Adipocyte (in vitro differentiated cells): ENCODE measurements around the gene PDPK1.
"Not testable (repeated sequence)": the region's sequence is repeated elsewhere in the genome, so short reads cannot be mapped to it uniquely, and the experiment has no call there.

Experiments used
- DNase-seq: peaks from one replicate; pipeline ENCODE4 v3.0.0-alpha.2; 2015; ENCODE audit warnings: low read depth
- H3K27me3 ChIP-seq: replicated peaks from 2 replicates; pipeline ENCODE4 v1.7.0; 2013; ENCODE audit warnings: mild to moderate bottlenecking, low read length, moderate library complexity; ENCODE audit not compliant: control insufficient read depth, insufficient read depth
- H3K36me3 ChIP-seq: 2 replicates; pipeline ENCODE4 v1.7.0; 2013; ENCODE audit warnings: low read length, mild to moderate bottlenecking, moderate library complexity; ENCODE audit not compliant: control insufficient read depth, insufficient read depth, severe bottlenecking
- H3K4me1 ChIP-seq: 2 replicates; pipeline ENCODE4 v1.7.0; 2013; ENCODE audit warnings: mild to moderate bottlenecking, low read length, moderate library complexity; ENCODE audit not compliant: control insufficient read depth, insufficient read depth
- H3K4me3 ChIP-seq: 2 replicates; pipeline ENCODE4 v1.7.0; 2013; ENCODE audit warnings: mild to moderate bottlenecking, low read length, moderate library complexity
- H3K9ac ChIP-seq: 2 replicates; pipeline ENCODE4 v1.7.0; 2013; ENCODE audit warnings: mild to moderate bottlenecking, low read length, moderate library complexity
- H3K9me3 ChIP-seq: 2 replicates; pipeline ENCODE4 v1.7.0; 2013; ENCODE audit warnings: mild to moderate bottlenecking, low read length, moderate library complexity; ENCODE audit not compliant: control insufficient read depth

PDPK1 gene

DNA sequence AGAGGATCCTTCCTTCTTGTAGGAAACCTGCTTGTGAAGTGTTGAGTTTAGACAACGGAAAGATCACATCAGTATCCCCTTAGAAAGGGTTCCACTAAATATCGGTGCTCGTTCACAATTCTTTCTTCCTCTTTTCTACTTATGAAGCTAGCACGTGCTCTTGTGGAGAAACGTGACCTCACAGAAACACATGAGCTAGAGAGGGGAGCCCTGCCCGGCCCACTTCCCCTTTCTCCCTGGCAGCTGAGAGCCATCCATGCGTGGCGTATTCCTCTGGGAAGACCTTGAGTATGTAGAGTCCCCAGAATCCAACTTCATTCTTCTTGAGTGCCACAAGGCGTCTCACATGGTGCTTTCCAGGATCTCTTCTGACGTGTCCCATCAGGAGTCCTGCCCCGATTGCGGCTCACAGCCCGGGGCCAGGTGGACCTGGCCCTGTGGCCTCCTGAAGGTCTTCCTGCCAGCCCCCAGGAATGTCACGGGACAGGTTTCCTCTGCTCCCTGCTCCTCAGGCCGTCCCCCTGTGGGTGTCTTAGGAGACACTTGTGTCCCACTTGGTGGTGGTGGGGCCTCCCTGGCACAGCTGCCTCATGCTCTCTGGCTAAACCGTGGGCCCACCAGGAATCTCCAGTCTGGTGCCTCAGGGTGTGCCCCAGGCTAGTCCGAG, 22.4 kb downstream of the PDPK1 start:
- DNase-seq, H3K36me3 ChIP-seq, H3K9me3 ChIP-seq, H3K4me1 ChIP-seq, H3K27me3 ChIP-seq, H3K9ac ChIP-seq, H3K4me3 ChIP-seq: not testable (repeated sequence)

GRCh38 chr16:2560798-2561133, 22.9 kb downstream of the PDPK1 start:
- DNase-seq = not testable (repeated sequence)

DNA sequence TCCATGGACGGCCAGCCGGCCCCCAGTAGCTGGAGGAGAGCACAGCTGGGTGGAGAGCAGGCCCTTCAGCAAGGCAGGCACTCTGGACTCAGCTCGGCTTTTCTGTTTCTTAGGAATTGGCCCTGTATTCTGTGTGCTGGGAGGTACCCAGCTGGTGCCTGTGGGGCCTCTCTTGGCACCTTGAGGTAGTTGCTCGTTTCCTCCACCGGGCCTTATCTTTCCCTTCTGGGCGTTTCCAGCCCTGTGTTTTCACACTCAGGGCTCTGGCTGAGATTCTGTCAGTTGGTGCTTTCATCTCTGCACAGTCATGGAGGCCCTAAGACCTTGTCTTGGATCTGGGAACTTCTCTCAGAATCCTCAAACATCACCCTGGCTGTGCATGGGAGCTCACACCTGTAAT, 29.7 kb downstream of the PDPK1 start:
- H3K9ac ChIP-seq, H3K4me3 ChIP-seq, DNase-seq, H3K4me1 ChIP-seq, H3K9me3 ChIP-seq, H3K36me3 ChIP-seq, H3K27me3 ChIP-seq: not testable (repeated sequence)

More at GRCh38 chr16:2560798-2561133, 22.9 kb downstream of the PDPK1 start:
- not testable (repeated sequence) for H3K4me1 ChIP-seq, H3K9ac ChIP-seq, H3K27me3 ChIP-seq, H3K9me3 ChIP-seq, H3K36me3 ChIP-seq, H3K4me3 ChIP-seq

GRCh38 chr16:2568573-2568972, 30.8 kb downstream of the PDPK1 start:
- not testable (repeated sequence) for H3K4me1 ChIP-seq, H3K4me3 ChIP-seq, H3K9ac ChIP-seq, H3K9me3 ChIP-seq, H3K36me3 ChIP-seq, H3K27me3 ChIP-seq, DNase-seq

DNA sequence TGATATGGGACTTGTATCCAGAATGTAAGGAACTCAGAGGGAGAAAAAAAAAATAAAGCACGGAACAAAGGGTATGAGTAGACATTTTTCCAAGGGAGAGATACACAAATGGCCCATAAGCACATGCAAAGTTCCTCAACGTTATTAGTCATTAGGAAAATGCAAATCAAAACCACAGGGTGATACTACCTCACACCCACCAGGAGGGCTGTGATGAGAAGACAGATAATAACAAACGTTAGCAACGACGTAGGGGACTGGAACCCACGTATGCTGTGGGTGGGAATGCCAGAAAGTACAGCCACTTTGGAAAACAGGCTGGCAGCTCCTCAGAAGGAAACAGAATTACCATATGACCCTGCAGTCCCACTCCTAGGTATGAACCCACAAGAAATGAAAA, 34.9 kb downstream of the PDPK1 start:
- not testable (repeated sequence) for H3K9me3 ChIP-seq, H3K36me3 ChIP-seq, H3K9ac ChIP-seq, H3K4me1 ChIP-seq, H3K27me3 ChIP-seq, DNase-seq, H3K4me3 ChIP-seq

DNA sequence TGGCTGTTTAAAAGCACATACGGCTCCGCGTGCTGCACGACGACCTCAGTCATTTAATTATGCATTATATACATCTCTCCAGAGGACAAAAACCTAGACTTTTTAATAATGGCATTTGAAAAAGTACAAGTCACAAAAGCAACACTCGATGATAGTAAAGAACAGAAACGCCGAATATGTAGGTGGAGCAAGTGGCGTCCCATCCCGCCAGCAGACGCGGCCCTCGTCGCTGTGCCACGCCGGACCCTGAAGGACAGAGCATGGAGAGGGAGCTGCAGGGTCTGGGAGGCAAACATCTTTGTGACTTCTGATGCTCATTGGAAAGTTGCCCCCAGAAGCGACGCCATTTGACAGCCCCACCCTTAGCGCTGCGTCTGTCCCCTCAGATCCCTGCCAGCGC, 38.0 kb downstream of the PDPK1 start:
- not testable (repeated sequence) for H3K9ac ChIP-seq, H3K4me1 ChIP-seq, H3K9me3 ChIP-seq, H3K27me3 ChIP-seq, H3K4me3 ChIP-seq, H3K36me3 ChIP-seq, DNase-seq

DNA sequence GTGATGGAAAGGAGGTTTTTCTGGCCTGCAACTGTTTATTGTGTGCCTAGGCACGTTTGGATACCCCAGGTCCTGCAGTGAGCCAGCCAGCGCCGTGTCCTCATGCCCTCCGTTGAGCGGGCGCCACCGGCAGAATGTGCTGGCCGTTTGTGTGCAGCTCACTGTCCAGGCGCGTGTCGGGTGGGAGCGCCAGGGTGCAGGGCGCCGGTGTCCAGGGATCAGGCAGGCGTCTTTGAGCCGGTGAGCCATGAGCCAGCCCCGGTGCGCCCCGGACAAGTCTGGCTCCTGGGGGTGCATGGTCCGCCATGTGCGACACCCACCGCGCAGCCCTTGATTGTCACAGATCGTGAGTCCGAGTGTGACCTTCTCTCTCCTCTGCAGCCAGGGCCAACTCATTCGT, 39.2 kb downstream of the PDPK1 start:
- not testable (repeated sequence) for H3K27me3 ChIP-seq, H3K9me3 ChIP-seq, H3K4me3 ChIP-seq, H3K36me3 ChIP-seq, H3K4me1 ChIP-seq, DNase-seq, H3K9ac ChIP-seq

GRCh38 chr16:2578905-2579304, 41.1 kb downstream of the PDPK1 start:
- not testable (repeated sequence) for DNase-seq, H3K9ac ChIP-seq, H3K36me3 ChIP-seq, H3K4me1 ChIP-seq, H3K27me3 ChIP-seq, H3K4me3 ChIP-seq, H3K9me3 ChIP-seq

GRCh38 chr16:2580143-2580542, 42.3 kb downstream of the PDPK1 start:
- H3K36me3 ChIP-seq, H3K27me3 ChIP-seq, H3K9ac ChIP-seq, H3K4me3 ChIP-seq, H3K9me3 ChIP-seq, H3K4me1 ChIP-seq: not testable (repeated sequence)
- DNase-seq = peak; percentile 2

GRCh38 chr16:2580818-2581217, 43.0 kb downstream of the PDPK1 start:
- not testable (repeated sequence) for H3K27me3 ChIP-seq, H3K9ac ChIP-seq, H3K36me3 ChIP-seq, H3K9me3 ChIP-seq, H3K4me3 ChIP-seq, DNase-seq, H3K4me1 ChIP-seq

DNA sequence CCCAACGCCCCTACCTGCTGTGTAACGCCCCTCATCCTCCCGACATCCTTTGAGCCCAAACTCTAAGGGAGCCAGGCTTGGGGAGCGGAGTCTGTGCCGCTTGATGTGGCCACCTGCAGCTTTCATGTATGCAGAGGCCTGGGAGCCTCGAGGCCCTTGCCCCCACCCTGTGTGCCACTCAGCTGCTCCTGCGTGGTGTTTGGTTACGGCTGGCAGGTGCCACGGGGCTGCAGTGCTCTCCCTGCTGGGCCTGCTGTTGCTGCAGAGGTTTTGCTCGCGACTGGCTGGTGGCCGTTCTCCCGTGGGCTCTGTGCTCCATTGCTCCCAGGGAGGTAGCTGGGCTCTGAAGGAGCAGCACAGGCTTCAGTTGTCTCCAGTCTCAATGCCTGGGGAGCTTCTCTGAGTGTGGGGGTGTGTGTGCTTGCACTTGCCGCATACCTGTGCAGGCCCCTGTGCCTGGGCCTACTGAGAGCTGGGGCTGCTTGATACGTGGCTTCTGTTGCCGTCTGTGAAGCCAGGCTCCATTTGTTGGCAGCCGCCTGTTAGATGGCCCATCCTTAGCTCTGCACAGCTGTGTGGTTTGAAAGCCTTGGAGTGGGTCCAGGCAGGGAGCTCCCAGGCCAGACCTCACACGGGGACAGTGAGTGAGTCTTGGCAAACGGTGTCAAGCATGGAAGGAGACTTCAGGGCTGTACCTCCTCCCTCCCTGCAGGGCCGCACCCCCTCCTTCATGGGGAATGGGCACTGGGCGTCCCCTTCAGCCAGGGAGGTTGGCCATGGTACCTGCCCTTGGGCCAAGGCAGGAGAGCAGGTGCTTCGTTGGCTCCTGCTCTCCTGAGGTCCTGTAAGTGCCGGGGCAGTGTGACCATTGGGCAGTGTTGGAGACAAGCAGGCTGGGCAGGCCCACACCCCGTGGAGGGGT, 47.2 kb downstream of the PDPK1 start:
- Histone ChIP-seq H3K9me3 (no peaks in the 10 kb centered on the region), H3K9ac (no peak overlapping the region), H3K36me3 (peaks cover 41% of the 10 kb centered on the region), H3K4me1 (peaks cover 5% of the 10 kb centered on the region), H3K4me3 (no peak overlapping the region), H3K27me3 (no peaks in the 10 kb centered on the region)
- no peak for DNase-seq
